Activated CD4-positive, alpha-beta T cell treated with anti-CD3 and anti-CD28 coated beads for 48 hours (primary cell): ENCODE data around the gene SEMA3B.
"Not testable (repeated sequence)": the region's sequence is repeated elsewhere in the genome, so short reads cannot be mapped to it uniquely, and the experiment has no call there.

Source experiments
- DNase-seq: peaks from one replicate; pipeline ENCODE4 v3.0.0-alpha.2; 2020

SEMA3B gene

DNA sequence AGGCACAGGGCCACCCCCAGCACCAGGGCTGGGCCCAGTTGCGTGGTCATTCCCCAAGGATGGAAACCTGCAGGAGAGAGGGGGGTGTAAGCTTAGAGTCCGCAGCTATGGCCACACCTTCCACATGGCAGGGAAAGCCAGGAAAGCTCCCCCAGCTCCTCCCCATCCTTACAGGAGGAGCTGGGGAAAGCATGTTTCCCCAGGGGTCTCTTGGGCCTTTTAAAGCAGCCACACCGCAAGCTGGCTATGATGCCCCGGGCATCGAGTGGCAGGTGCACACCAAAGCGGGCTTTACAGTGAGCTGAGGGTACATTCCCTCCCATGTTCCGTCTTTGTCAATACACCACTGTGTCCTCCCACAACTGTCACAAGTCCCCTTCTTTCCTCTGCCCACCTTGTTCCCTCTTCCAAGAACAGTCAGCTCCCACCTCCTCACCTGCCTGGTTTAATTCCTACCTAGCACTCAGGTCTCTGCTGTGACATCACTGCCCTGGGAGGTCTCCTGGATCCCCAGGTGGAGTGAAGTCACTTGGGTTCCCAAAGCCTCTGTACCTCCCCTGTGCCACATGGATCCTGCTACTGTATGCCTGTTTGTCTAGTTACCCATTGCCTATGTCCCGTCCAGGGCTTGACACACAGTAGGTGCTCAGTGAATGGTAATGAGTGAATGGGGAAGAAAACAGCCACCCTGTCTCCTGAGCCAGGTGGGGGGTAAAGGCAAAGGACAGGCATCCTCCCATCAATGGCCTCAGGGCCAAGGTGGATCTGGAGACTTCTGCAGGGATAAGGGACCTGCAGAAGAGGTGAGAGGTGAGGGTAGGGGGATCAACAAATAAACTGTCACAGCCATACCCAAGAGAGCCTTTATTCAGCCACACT is 26.8 kb downstream of the SEMA3B start:
- DNase-seq: no peak

DNA sequence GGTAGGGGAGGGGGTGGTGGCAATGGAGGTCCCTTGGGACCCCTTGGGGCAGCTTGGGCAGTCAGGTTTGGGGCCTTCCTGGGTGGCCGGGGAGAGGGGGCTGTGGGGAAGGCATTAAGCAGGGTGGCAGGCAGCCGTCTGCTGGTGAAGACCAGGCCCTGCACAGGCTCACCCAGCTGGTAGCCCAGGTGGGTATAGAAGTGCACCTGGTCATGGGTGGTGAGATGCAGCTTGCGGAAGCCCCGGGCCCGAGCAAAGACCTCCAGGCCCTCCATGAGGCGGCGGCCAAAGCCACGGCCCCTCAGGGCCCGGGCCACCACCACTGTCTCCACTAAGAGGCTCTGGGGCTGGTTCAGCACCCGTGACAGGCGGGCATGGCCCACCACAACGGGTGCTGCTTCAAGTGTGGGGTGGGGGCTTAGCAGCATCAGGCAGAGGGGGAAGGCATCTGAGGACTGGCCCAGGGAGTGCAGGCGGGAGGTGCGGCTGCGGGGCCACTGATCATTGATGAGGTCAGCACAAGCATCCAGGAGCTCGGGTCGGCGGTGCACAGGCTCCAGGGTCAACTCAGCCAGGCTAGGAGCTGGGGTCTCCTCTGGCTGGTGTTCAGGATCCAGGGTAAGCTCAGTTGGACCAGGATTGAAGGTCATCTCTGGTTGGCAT is 27.9 kb downstream of the SEMA3B start:
- no peak for DNase-seq

DNA sequence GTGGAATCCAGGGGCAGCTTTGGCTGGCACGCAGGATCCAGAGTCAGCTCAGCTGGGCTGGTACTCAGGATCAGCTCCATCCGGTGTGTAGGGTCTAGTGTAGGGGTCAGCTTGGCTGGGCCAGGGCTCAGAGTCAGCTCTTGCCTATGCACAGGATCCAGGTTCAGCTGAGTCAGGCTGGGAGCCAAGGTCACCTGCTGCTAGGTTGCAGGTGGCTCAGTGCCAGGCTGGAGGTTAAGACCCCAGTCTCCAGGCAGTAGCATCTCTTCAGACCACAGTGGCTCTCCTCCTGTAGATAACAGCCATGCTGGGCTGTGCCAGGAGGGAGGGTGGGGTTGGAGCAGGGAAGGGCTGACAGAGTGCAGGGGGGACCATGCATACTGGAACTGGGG is 28.4 kb downstream of the SEMA3B start:
- no peak for DNase-seq

DNA sequence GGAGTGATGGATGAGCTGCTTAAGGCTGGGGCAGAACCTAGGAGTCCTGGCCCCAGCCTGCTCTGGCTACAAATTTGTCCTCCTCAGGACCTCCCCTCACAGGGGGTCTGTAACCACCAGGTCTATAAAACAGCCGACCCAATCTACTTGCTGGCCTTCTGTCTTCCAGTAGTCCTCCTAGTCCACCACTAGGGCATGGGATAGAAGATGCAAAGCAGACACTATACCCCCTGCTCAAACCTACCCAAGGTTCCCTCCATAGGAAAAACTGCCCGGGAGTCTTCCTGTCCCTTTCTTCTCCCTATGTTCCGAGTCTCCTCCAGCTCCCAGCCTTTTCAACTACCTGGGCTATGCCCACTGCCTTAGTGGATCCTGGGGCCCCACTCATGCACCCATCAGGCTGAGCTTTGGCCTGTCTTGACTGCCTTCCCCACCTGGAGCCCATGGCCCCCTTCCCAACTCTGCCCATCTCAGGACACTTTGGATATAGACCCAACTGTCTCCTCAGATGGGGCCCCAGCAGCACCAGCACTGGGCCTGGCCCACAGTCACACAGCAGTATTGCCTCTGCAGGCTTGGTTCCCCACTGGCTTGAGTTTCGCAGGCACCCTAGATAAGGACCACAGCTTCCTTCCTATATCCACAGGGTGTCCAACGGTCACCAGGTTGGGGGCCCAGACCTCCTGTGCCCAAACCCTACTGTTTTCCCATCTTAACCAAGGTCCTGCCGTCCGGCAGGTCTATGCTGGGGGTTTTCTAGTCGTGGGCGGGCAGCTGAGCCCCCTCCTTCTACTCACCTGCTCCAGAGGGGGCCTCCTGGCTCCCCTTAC is 29.2 kb downstream of the SEMA3B start:
- DNase-seq: no peak

DNA sequence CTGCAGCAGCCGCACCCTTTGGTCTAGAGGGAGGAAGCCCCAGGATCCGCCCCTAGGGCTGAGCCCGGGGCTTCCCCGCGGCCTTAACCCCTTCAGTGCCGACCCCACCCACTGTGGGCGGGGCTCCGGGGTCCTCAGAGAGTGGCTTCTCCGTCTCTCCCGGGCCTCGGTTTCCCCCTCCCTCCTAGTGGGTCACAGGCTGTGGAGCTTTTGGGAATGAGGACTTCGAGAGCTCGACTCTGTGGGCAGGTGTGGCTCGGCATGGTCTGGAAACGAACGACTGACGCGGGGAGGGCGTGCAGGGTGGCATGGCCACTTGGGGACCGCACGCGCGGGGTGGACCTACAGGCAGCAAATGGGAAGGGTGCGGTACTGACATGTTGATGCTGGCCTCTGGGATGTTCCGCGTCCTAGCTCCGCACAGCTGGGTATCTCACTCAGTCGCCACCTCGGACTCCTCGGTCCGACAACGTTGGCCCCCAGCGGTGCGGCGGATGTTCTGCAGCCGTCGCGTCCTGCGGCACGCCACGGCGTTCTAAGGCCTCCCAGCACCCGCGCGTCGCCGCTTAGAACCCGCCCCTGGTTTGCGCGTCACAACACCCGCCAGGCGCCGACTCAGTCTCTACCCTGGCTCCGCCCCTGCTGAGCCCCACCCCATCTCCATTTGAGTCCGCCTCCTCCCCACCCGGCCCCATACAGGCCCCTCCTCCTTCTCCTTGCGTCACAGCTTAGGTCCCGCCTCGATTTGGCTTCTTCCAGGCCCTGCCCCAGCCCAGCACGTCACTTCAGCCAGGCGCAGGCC is 30.1 kb downstream of the SEMA3B start, which contains the start of the genes HYAL3 and NAA80:
Gene HYAL3, minus strand, starts transcription at position 570 of the 802 bp plus-strand sequence. CDS start 3,803 bp downstream, outside the sequence.
Gene NAA80, minus strand, starts transcription at position 570 of the 802 bp plus-strand sequence. CDS start 1,942 bp downstream, outside the sequence.
- DNase-seq: peak; percentile 100

DNA sequence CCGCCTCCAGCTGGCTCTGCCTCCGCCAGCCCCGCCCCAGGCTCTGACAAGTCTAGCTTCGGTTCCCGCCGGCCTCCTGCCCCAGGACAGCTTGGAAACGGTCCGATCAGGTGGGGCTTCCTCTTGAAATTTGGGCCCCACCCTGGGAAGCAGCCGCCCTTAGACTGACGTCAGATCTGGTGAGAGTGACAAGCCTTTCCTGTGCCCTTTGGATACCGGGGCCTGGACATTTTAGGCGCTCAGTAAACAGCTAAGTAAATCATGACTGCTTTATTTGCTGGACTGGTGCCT is 30.6 kb downstream of the SEMA3B start:
- DNase-seq: no peak

DNA sequence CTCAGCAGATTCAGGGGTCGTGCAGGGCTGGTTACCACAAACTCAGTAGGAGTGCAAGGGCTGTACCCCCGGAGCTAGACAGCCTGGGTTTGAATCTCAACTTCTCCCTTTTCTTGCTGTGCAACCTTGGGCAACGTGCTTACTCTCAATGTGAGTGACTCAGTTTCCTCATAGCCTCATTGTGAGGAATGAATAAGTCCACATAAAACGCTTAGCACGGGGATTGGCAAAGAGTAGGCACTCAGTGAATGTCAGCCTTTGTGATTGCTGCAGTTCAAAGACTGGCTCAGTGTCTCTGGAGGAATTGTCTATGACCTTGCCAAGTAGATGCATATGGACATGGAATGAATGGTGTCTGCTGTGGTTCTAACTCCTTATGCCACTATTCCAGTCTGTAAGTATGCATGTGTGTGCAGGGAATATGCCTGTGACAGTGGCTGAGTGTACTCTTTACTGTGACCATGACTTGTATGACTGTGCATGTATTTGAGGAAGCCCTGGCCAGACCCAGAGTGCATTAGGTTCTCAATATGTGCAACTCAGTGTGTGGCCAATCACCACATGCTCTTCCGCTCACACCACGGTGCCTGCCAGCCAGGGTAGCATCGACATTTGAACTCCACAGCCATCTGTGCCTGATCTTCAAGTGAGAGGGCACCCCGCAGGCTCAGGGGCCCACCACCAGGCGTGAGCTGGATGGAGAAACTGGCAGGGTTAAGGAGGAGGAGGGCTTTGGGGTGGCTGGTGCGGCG is 31.2 kb downstream of the SEMA3B start:
- DNase-seq: no peak

DNA sequence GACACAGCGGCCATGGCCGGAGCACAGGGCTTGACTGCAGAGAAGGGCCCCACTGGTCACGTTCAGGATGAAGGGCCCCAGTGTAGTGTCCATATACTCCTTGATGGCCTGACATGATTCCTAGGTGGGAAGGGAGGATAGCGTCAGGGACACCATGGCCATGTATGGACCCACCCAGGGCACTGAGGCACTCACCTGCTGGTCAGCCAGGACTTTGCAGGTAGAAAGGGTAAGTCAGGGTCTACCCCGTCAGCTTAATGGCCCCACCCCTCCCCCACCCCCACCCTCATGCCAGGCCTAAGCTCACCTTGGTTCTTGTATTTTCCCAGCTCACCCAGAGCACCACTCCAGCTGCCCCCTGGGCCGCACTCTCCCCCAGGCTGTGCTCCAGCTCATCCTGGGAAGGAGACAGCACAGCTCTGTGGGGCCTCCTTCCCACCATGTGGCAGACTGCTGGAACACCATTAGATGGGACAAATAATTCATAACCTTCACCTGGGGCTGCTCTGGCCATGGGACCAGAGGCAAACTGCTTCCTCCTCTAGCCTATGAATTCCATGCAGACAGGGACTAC is 31.8 kb downstream of the SEMA3B start:
- DNase-seq: no peak

DNA sequence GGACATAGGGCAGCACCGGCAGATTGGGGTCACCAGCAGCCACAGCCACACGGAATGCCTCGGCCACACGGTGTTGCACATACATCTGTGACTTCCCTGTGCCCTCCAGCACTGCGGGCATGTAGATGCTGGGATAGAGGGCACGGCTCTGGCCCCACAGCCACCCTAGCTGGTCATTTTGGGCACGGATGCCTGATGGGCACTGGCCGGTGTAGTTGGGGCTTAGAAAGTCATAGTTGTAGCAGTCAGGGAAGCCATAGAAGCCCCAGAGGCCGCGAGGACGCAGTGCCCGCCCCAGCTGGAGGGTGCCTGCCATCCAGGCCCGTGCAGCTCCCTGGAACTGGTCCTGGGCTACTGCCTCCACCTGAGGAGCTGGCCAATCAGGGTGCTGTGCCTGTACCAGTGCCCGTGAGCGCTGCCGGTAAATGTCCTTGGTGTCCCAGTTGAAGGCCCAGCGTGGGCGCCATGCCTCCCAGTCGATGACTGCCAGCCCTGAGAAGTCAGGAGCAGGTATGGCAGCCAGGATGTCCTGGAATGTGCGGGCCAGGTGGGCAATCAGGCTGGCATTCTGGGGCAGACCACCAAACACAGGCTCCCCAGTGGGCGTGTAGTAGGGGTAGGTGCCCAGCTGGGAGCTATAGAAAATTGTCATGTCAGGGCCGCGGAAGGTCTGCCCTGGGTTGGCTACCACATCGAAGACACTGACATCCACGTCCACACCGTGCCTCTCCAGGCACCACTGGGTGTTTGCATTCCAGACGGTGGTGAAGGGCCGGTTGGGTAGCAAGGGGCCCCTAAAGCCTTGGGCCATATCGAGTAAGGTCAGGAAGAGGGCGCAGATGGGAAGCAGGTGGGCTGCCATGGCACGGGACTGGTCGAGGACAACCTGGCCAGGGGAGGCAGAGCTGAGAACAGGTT is 33.4 kb downstream of the SEMA3B start:
- no peak for DNase-seq

DNA sequence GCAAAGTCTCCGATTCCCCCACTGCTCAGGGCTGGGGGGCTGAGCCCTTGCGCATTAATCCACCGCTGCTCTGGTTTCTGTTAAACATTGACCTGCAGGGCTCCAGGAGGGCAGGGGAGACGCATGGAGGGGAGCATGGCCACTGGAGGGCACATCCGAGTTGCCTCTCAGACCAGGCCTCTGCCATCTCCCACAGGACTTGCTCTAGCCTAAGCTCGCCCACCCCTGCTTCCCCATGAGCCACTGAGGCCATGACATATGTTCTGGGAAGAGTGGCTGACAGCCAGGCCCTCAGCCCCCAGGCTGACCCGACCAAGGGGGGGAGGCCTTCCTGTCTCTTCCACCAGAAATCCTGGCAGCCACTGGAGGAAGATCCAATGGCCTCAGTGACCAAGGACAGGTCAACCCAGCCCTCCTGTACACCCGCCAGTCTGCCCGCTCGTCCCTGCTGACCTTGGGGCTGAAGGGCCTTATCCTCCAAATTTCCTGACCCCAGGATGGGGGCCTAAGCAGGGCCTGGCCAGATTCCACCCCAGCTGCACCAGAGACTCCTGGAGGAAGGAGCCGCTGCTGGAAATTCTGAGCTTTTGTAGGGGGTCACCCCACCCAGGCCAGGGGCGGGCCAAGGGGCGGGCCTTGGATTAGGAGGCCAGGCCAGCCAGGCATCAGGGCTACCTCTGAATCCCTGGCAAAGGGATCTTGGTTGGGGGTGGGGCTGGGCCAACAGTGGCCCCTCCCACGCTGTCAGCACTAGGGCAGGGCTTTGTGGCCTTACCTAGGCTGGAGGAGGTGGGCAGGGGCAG is 34.3 kb downstream of the SEMA3B start, which contains the start of gene HYAL1:
Gene HYAL1, minus strand, starts transcription at position 562 of the 803 bp plus-strand sequence. CDS start 618 bp downstream, outside the sequence.
- no peak for DNase-seq

DNA sequence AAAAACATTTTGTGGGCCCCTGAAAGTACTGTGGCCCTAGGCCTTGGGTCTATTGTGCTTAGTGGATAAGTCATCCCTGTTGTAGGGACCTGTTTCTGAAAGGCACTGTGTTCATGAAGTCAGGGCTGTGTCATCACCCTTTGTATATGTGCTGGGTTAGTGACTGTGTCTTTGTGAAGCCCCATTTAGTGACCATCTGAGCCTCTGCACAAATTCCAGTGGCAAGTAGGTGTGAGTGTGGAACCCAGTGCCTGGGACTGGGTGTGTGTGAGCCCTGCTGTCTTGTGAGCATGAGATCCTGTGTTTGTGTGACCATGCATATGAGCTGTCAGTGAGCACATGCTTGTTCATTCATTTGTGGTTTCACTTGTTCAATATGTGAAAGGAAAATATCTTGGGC is 35.7 kb downstream of the SEMA3B start:
- DNase-seq: no peak

DNA sequence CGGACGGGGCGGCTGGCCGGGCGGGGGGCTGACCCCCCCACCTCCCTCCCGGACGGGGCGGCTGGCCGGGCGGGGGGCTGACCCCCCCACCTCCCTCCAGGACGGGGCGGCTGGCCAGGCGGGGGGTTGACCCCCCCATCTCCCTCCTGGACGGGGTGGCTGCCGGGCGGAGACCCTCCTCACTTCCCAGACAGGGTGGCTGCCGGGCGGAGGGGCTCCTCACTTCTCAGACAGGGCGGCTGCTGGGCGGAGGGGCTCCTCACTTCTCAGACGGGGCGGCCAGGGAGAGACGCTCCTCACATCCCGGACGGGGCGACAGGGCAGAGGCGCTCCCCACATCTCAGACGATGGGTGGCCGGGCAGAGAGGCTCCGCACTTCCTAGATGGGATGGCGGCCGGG is 43.1 kb downstream of the SEMA3B start:
- not testable (repeated sequence) for DNase-seq

DNA sequence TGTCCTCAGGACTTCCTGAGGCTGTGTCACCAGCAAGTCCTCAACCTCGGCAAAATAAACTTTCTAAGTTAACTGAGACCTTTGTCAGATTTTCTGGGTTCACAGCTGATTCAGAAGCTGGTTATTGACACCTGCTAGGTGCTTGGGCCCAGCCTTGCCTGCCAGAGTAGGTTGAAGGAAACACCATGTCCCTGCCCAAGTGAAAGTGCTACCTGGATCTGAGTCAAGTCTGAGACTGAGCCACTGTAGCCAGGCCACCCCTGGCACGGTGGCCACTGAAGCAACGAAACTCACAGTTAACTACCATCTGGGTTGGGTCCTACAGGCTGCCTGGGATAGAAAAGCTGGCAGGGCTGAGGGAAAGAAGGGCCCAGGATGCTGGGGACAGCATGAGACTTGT is 45.4 kb downstream of the SEMA3B start:
- DNase-seq: no peak

DNA sequence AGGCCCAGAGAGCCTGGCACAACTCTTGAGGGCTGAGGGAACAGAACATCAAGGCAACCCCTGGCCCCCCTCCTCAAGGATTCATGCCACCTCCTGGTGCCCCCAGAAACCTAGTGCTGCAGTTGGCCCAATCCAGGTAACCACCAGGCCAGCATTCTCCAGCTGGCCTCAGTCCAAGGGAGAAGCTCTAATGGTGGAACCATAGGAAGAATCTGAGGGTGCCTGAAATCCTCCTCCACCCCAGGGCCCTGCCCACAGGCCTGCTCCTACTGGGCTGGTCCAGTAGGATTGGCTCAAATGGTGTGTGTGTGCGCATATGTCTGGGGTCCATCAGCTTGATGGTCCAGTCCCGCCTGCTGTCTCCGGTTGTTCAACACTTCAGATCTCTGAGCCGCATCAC is 45.9 kb downstream of the SEMA3B start:
- no peak for DNase-seq

DNA sequence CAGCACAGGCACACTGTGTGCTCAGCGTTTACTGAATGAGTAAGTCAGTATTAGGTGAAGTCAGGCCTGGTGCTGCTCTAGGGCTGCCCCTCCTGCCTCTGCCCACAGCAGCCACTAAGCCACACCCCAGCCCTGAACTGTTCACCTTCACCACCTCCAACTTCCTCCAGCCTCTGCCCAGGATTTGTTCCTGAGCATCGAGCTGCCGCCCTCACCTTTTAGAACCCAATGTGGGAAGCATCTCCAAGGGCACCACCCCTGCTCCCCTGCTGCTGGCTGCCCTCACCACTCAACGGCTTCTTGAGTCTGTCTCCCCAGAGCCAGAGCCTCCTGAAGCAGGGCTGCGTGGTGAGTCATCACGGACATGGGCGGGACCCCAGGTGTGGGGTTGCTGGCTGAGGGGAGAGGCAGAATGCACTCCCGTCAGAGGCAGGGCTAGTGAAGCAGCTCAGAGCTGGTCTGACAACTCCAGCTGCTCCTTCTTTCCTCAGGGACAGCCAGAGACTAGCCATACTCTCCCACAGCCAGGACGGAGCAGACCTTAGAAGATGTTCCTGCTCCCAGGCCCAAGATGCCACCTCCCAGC is 47.8 kb downstream of the SEMA3B start:
- DNase-seq: peak; percentile 53

DNA sequence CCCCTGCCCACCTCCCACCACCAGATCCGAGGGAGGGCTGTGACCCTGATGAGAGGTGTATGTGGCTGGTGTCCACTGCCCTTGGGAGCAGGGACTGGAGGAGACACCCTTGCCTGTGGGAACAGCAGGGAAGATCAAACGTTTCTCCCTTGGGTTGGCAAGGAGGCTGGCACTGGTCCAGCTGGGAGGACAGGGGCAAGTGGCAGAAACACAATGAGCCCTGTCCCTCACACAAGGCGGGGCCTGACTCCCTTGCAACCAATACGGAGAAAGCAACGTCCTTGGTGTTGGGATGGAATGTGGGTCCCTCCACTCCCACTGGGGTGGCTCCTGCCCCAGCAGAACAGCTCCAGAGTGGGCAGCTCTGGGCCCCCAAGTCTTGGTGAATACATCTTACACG is 48.4 kb downstream of the SEMA3B start:
- no peak for DNase-seq

DNA sequence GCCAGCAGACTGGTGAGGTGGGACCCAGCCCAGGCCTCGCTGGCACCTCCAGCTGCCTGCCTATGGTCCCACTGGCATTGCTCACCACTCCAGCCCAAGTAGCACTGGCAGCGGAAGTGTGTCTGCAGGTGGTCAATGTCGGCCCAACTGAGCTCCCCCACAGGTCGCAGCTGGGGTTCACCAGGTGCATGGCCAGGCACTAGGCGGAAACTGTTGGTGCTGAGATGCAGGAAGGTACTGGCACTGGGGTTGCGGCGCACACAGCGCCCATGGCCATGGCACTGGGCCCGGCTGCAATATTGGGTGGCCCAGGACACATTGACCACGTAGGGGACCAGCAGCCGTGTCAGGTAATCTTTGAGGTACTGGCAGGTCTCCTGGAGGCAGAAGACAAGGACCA is 49.2 kb downstream of the SEMA3B start:
- DNase-seq: no peak

DNA sequence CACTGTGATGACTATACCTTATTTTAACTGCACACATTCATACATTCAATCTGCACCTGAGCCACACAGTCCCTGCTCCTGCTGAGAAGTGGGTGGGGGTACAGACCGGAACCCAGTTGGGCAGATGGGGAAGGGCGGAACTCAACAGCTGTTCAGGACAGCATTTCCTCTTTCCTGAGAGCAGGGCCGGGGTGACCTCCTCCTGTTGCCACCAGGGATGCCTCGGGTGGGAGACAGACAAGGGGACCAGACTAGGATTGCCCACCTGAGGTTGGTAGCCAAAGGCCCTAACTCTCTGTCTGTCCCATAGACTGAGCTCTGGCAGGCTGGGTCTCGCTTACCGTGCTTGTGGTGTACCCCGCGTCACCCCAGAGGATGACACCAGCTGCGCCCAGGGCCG is 49.7 kb downstream of the SEMA3B start:
- DNase-seq: no peak
